NOMO-1 (cell line): Measurements from ENCODE around the gene PAMR1.

Experiments
- DNase-seq, 2 experiments: peaks; one replicate each; lab custom pipeline; 2025; ENCODE audit not compliant: unreplicated experiment in 2 of 2; lab: John Stamatoyannopoulos, UW

PAMR1 gene

GRCh38 chr11:35463331-35463751 lies 62.1 kb downstream of the PAMR1 start:
- no peak for DNase-seq

- no peak for DNase-seq
Measured at GRCh38 chr11:35461917-35462538, 63.4 kb downstream of the PAMR1 start.

- DNase-seq, result no peak
Measured at GRCh38 chr11:35459489-35459888, 65.9 kb downstream of the PAMR1 start.

GRCh38 chr11:35458846-35459245 lies 66.6 kb downstream of the PAMR1 start:
- DNase-seq, result no peak

- DNase-seq, result no peak
Measured at GRCh38 chr11:35454362-35454761, 71.1 kb downstream of the PAMR1 start.

GRCh38 chr11:35436581-35437250 lies 88.7 kb downstream of the PAMR1 start:
- DNase-seq, result no peak

GRCh38 chr11:35433588-35433987 lies 91.8 kb downstream of the PAMR1 start:
- DNase-seq, result no peak

GRCh38 chr11:35432464-35432863 lies 93.0 kb downstream of the PAMR1 start:
- DNase-seq, result no peak

- no peak for DNase-seq
Measured at GRCh38 chr11:35427071-35427470, 98.3 kb downstream of the PAMR1 start.

- DNase-seq, result no peak
Measured at GRCh38 chr11:35426351-35426750, 99.1 kb downstream of the PAMR1 start.

- DNase-seq, result no peak
Measured at GRCh38 chr11:35425603-35426212, 99.7 kb downstream of the PAMR1 start.

- DNase-seq, result no peak
Measured at GRCh38 chr11:35424157-35424940, 101.1 kb downstream of the PAMR1 start.

- DNase-seq, result no peak
Measured at GRCh38 chr11:35420371-35420770, 105.0 kb downstream of the PAMR1 start.

- no peak for DNase-seq
Measured at GRCh38 chr11:35419830-35420333, 105.5 kb downstream of the PAMR1 start.

- no peak for DNase-seq
Measured at GRCh38 chr11:35419184-35419829, 106.1 kb downstream of the PAMR1 start, which contains the start of gene SLC1A2. Gene SLC1A2 (minus strand): TSS chr11:35419558. CDS start chr11:35418966, 592 bp downstream.

GRCh38 chr11:35418282-35419183 lies 106.9 kb downstream of the PAMR1 start:
- DNase-seq, result no peak

- DNase-seq, result no peak
Measured at GRCh38 chr11:35415487-35415886, 109.9 kb downstream of the PAMR1 start.

GRCh38 chr11:35414776-35415175 lies 110.6 kb downstream of the PAMR1 start:
- no peak for DNase-seq

GRCh38 chr11:35414311-35414710 lies 111.1 kb downstream of the PAMR1 start:
- no peak for DNase-seq

GRCh38 chr11:35413598-35413997 lies 111.8 kb downstream of the PAMR1 start:
- no peak for DNase-seq
